OCI-LY1 (cell line): ENCODE results near the gene MRE11.

Source experiments
- H2AFZ ChIP-seq: fragments of 200-600 bp; sonication (generic), shearing (Covaris generic); 2 replicates; pipeline ENCODE4 v1.6.0; 2014; ENCODE audit warnings: antibody characterized with exemption, mild to moderate bottlenecking, low read length
- H3F3A ChIP-seq: fragments of 200-600 bp; sonication (generic), shearing (Covaris generic); 2 replicates; pipeline ENCODE4 v1.6.0; 2014; ENCODE audit warnings: mild to moderate bottlenecking, antibody characterized with exemption, low read length, moderate library complexity; ENCODE audit not compliant: insufficient read depth
- H3K27ac ChIP-seq: fragments of 200-600 bp; sonication (generic); 2 replicates; pipeline ENCODE4 v1.5.1; 2014; ENCODE audit warnings: low read length, mixed run types, mild to moderate bottlenecking, low read depth; ENCODE audit not compliant: poor library complexity, severe bottlenecking
- H3K27me3 ChIP-seq: fragments of 200-600 bp; sonication (generic); 2 replicates; pipeline ENCODE4 v1.6.0; 2014; ENCODE audit warnings: antibody characterized with exemption, mild to moderate bottlenecking, low read length, moderate library complexity; ENCODE audit not compliant: insufficient read depth
- H3K36me3 ChIP-seq: fragments of 200-600 bp; sonication (generic); 2 replicates; pipeline ENCODE4 v1.6.1; 2014; ENCODE audit warnings: mild to moderate bottlenecking, antibody characterized with exemption, low read length, moderate library complexity, mixed read lengths; ENCODE audit not compliant: insufficient read depth
- H3K4me1 ChIP-seq: fragments of 200-600 bp; sonication (generic); 2 replicates; pipeline ENCODE4 v1.5.1; 2014; ENCODE audit warnings: mild to moderate bottlenecking, low read length, moderate library complexity; ENCODE audit not compliant: insufficient read depth, severe bottlenecking
- H3K4me2 ChIP-seq: fragments of 200-600 bp; sonication (generic), shearing (Covaris generic); 2 replicates; pipeline ENCODE4 v1.6.1; 2014; ENCODE audit warnings: low read length
- H3K4me3 ChIP-seq: fragments of 200-600 bp; sonication (generic); 2 replicates; pipeline ENCODE4 v1.5.1; 2014; ENCODE audit warnings: low read length, low read depth, mild to moderate bottlenecking, mixed read lengths; ENCODE audit not compliant: poor library complexity, severe bottlenecking
- H3K79me2 ChIP-seq: fragments of 200-600 bp; shearing (Covaris generic); 2 replicates; pipeline ENCODE4 v1.6.1; 2016; ENCODE audit warnings: mixed run types, low read length, mixed read lengths; ENCODE audit not compliant: insufficient read depth
- H3K9ac ChIP-seq: fragments of 200-600 bp; sonication (generic), shearing (Covaris generic); 2 replicates; pipeline ENCODE4 v1.6.1; 2014; ENCODE audit warnings: mild to moderate bottlenecking, low read length, mixed read lengths
- H3K9me2 ChIP-seq: fragments of 200-600 bp; sonication (generic), shearing (Covaris generic); 2 replicates; pipeline ENCODE4 v1.6.1; 2014; ENCODE audit warnings: low read depth, mild to moderate bottlenecking, low read length, mixed read lengths
- H3K9me3 ChIP-seq: fragments of 200-600 bp; shearing (Covaris generic); 2 replicates; pipeline ENCODE4 v1.6.1; 2014; ENCODE audit warnings: low read length, mixed read lengths
- H4K20me1 ChIP-seq: fragments of 200-600 bp; sonication (generic), shearing (Covaris generic); 2 replicates; pipeline ENCODE4 v1.6.0; 2016; ENCODE audit warnings: mild to moderate bottlenecking, low read length; ENCODE audit not compliant: insufficient read depth
- EZH2 ChIP-seq: fragments of 200-600 bp; sonication (generic), shearing (Covaris generic); IDR thresholded peaks from 2 replicates; pipeline ENCODE4 v1.8.0; 2017; ENCODE audit warnings: borderline replicate concordance, mixed run types, mild to moderate bottlenecking, antibody characterized with exemption, low read length, moderate library complexity, mixed read lengths
- TF ChIP-seq, protein P1 (sequence below): fragments of 200-600 bp; sonication (generic), shearing (Covaris generic); IDR thresholded peaks from 2 replicates; pipeline ENCODE4 v1.5.1; 2017; ENCODE audit warnings: mild to moderate bottlenecking, antibody characterized with exemption, low read length, moderate library complexity, mixed read lengths

Gene MRE11

DNA sequence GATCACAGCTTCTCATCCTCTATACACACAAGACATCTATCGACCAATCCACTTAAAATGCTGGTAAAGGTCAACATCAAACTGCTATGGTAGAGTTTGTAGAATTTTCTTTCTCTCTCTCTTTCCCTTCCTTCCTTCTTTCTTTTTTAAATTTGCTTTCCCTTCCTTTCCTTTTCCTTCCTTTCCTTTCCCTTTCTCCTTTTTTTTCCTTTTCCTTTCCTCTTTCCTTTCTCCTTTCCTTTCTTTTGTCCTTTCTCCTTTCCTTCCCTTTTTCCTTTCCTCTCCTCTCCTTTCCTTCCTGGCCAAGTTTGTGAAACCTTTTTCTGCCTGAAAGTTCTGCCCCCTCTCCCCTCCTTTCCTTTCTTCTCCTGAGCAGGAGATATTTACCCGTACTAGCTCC is 21.8 kb upstream of the MRE11 start:
- Histone ChIP-seq H3K4me1 (peaks cover 7% of the 10 kb centered on the region), H2AFZ (no peak overlapping the region), H3K4me2 (no peak overlapping the region), H3K27me3 (no peaks in the 10 kb centered on the region), H3K27ac (no peak overlapping the region), H3K9ac (no peak overlapping the region), H3K36me3 (no peaks in the 10 kb centered on the region; the same call in 1 of the 2 replicates), H3K9me3 (no peaks in the 10 kb centered on the region), H3K79me2 (no peaks in the 10 kb centered on the region), H3K4me3 (no peak overlapping the region), H3F3A (no peaks in the 10 kb centered on the region), H3K9me2 (no peaks in the 10 kb centered on the region), H4K20me1 (no peaks in the 10 kb centered on the region)
- TF ChIP-seq, protein P1, sequence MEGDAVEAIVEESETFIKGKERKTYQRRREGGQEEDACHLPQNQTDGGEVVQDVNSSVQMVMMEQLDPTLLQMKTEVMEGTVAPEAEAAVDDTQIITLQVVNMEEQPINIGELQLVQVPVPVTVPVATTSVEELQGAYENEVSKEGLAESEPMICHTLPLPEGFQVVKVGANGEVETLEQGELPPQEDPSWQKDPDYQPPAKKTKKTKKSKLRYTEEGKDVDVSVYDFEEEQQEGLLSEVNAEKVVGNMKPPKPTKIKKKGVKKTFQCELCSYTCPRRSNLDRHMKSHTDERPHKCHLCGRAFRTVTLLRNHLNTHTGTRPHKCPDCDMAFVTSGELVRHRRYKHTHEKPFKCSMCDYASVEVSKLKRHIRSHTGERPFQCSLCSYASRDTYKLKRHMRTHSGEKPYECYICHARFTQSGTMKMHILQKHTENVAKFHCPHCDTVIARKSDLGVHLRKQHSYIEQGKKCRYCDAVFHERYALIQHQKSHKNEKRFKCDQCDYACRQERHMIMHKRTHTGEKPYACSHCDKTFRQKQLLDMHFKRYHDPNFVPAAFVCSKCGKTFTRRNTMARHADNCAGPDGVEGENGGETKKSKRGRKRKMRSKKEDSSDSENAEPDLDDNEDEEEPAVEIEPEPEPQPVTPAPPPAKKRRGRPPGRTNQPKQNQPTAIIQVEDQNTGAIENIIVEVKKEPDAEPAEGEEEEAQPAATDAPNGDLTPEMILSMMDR = no peak
- no peak for TF ChIP-seq EZH2

DNA sequence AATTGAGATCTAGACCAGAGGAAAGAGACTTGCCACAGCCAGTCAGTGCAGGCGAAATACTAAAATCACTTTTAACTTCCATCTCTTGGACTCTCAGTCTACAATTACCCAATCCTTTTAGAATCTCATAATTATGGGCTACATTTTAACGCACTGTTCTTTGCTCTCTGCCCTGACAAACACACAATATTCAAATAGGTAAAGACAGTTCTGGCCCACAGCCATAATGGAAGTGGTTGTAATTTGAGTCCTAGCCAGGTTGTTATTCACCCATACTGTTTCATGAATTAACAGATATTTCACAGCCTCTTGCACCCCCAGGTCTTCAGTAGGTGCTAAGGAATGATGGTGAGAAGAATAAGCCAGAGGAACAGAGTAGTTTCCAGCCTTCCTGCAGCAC is 19.4 kb upstream of the MRE11 start:
- Histone ChIP-seq H3K36me3 (no peaks in the 10 kb centered on the region; the same call in 1 of the 2 replicates), H3K9me3 (no peaks in the 10 kb centered on the region), H2AFZ (no peak overlapping the region), H3K4me1 (peaks cover 7% of the 10 kb centered on the region), H3K9me2 (no peaks in the 10 kb centered on the region), H3K27ac (no peak overlapping the region), H3K9ac (no peak overlapping the region), H3K79me2 (no peaks in the 10 kb centered on the region), H3F3A (no peaks in the 10 kb centered on the region), H3K4me2 (no peak overlapping the region; the same call in 1 of the 2 replicates), H3K4me3 (no peak overlapping the region), H4K20me1 (no peaks in the 10 kb centered on the region), H3K27me3 (no peaks in the 10 kb centered on the region)
- TF ChIP-seq, protein P1 = no peak
- TF ChIP-seq EZH2 = no peak

DNA sequence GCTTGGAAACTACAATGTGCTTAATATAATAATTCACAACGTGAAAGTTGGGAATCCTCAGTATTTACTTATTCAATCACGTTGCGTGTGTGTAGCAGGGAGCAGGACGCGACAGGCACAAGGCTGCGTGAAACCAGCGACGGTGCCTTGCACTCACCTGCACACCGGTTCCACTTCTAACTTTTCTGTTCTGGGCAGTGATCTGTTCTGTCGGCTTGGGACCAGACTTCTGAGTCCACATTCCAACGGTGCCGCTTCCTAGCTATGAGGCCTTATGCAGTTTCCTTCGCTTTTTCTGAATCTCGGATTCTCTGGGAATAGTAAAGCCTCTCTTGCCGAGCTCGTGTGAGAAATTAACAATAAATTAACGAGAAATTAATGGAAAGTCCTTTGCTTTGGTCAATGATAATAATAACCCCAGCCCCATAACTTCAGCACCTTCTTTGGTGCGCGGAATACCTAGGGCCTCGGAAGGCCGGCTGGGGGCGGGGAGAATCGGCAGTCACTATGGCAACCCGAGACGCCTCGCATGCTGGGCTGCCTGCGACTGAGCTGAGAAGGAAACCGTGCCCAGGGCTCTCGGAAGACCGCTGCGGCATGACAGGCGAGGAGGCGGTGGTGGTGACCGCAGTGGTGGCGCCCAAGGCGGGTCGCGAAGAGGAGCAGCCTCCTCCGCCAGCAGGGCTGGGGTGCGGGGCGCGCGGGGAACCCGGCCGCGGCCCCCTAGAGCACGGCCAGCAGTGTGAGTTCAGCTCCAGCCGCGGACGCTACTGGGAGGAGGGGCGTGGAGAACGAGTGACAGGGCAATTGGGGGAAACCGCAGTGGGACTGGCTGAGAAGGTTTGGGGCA is 18.5 kb upstream of the MRE11 start, which contains the start of gene C11orf97:
C11orf97 (plus strand) TSS at position 530 of the 850 bp plus-strand sequence; CDS start at position 598, 68 bp downstream.
- H3K9ac ChIP-seq = no peak within 1 kb of the TSS
- no peak within 1 kb of the TSS for H2AFZ ChIP-seq

More for the DNA sequence above, 18.5 kb upstream of the MRE11 start, which contains the start of gene C11orf97:
- Histone ChIP-seq H3K4me2 (peak within 1 kb of the TSS; percentile 60), H3K4me1 (peaks cover 7% of the 10 kb centered on the region), H3K4me3 (peak within 1 kb of the TSS; percentile 49), H4K20me1 (no peaks in the 10 kb centered on the region), H3K79me2 (no peaks in the 10 kb centered on the region), H3K27ac (no peak within 1 kb of the TSS), H3K36me3 (no peaks in the 10 kb centered on the region; the same call in 1 of the 2 replicates), H3K9me2 (no peaks in the 10 kb centered on the region), H3K9me3 (no peaks in the 10 kb centered on the region), H3K27me3 (no peaks in the 10 kb centered on the region), H3F3A (no peaks in the 10 kb centered on the region)
- no peak for TF ChIP-seq EZH2
